HG03521 (cell line): ENCODE data around the gene ENOX1.

ENCODE experiments used
- ATAC-seq: cut with Tn5 transposase; IDR thresholded peaks from one replicate; pipeline ENCODE4 v1.9.1; 2021; ENCODE audit warnings: mild to moderate bottlenecking, moderate library complexity; ENCODE audit not compliant: unreplicated experiment

ENOX1 gene

GRCh38 chr13:43401361-43401760 is 385.4 kb downstream of the ENOX1 start:
- ATAC-seq, result no peak

- ATAC-seq, result no peak
These were observed 389.7 kb downstream of the ENOX1 start for GRCh38 chr13:43397111-43397510.

- ATAC-seq, result no peak
These were observed 395.7 kb downstream of the ENOX1 start for GRCh38 chr13:43391036-43391435.

GRCh38 chr13:43390619-43391018 is 396.2 kb downstream of the ENOX1 start:
- ATAC-seq, result peak; percentile 66

- no peak for ATAC-seq
These were observed 396.8 kb downstream of the ENOX1 start for GRCh38 chr13:43389983-43390382.

- no peak for ATAC-seq
These were observed 397.2 kb downstream of the ENOX1 start for GRCh38 chr13:43389573-43389972.

GRCh38 chr13:43388282-43389034 is 398.3 kb downstream of the ENOX1 start:
- ATAC-seq, result no peak

- ATAC-seq, result no peak
These were observed 398.9 kb downstream of the ENOX1 start for GRCh38 chr13:43387880-43388279.

- no peak for ATAC-seq
These were observed 403.1 kb downstream of the ENOX1 start for GRCh38 chr13:43383498-43384165.

GRCh38 chr13:43379738-43380137 is 407.0 kb downstream of the ENOX1 start:
- ATAC-seq, result no peak

- no peak for ATAC-seq
These were observed 408.8 kb downstream of the ENOX1 start for GRCh38 chr13:43377973-43378372.

- ATAC-seq, result no peak
These were observed 409.6 kb downstream of the ENOX1 start for GRCh38 chr13:43377149-43377548.

GRCh38 chr13:43376596-43376995 is 410.2 kb downstream of the ENOX1 start:
- no peak for ATAC-seq

- ATAC-seq, result no peak
These were observed 410.8 kb downstream of the ENOX1 start for GRCh38 chr13:43375797-43376465.

GRCh38 chr13:43374621-43375020 is 412.2 kb downstream of the ENOX1 start:
- ATAC-seq, result no peak

GRCh38 chr13:43373400-43373799 is 413.4 kb downstream of the ENOX1 start:
- no peak for ATAC-seq

- no peak for ATAC-seq
These were observed 415.9 kb downstream of the ENOX1 start for GRCh38 chr13:43370842-43371241.

GRCh38 chr13:43369319-43369718 is 417.5 kb downstream of the ENOX1 start:
- ATAC-seq, result no peak

- no peak for ATAC-seq
These were observed 418.8 kb downstream of the ENOX1 start for GRCh38 chr13:43368003-43368402.

GRCh38 chr13:43365039-43365344 is 421.8 kb downstream of the ENOX1 start:
- ATAC-seq, result no peak

- no peak for ATAC-seq
These were observed 422.3 kb downstream of the ENOX1 start for GRCh38 chr13:43364210-43365038.
